Stimulated activated CD4-positive, alpha-beta T cell treated with anti-CD3 and anti-CD28 coated beads, Interleukin-4, amount 100 ng/mL, for 4 hours (primary cell): Measurements from ENCODE around the gene ARMCX6.
"Not testable (repeated sequence)": the region's sequence is repeated elsewhere in the genome, so short reads cannot be mapped to it uniquely, and the experiment has no call there.

Experiments used
- DNase-seq, 2 experiments: peaks; one replicate each; pipeline ENCODE4 v3.0.0-alpha.2; 2020

Gene ARMCX6

DNA sequence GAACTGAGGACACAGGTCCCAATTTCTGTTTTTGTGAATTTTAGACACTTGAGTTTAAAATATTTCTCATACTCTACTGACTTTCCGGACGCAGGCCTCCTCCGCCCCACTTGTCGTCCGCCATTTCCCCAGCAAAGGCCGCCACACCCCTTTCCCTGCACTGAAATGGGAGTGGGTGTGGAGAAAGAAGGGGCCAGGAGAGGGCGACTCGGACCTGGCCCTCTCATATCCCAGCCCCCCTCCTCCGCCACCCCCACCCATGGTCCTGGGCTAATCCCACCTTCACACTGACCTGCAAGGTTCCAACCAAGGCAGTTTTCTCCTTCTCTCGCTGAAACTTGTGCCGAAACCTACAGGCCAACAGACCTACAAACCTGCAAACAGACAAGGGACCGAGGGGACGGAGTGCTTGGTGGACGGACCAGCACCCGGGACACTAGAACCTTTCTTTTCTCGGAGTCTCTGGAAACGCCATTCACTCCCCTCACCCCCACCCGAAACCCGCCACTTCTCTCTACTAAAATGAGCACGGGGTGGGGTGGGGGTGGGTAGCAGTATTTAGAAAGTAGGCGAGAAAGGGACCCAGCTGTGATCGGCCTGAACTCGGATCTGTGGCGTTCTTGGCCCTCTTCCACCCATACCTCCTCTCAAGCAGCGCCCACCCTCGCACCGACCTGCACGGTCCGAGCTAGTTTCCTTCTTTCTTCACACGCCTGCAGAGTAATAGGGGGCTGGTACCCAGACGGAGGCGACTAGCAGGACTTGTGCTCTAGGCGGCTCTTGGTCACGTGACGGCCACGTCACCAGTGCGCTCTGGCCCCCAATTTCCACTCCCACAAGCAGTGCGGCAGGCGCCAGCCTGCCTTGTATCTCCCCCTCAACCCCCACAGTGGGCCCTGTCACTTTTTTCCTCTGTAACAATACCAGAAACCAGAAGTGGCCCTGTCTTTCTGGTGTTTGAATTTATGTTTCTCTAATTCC is at the start of gene ARMCX6:
TSS of gene ARMCX6 (minus strand) at position 790 of the 981 bp plus-strand sequence. CDS start 1,380 bp downstream, outside the sequence.
- peak; percentile 61 to 80 for DNase-seq

DNA sequence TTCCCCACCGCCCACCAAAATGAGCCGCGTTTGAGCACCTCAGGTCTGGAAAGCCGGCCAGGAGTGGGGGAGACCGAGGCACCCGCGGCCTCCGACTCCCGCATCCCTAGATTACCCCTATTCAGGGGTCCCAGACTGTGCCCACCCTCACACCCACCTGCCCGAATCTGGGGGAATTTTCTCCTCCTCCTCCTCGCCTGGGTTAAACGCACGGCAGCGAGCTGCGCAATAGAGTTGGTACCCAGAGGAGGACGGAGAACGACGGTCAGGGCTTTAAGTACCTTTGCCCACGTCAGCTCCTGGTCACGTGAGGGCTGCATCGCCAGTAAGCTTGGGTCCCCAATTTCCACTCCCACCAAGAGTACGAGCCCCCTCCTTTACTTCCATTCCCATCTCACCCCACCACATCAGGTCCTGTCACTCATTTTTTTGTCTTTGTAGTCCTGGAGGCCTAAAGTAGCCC is 41.8 kb upstream of the ARMCX6 start, which contains the start of gene ARMCX2:
TSS of gene ARMCX2 (minus strand) at position 250 of the 463 bp plus-strand sequence. CDS start 2,262 bp downstream, outside the sequence.
- DNase-seq, result no peak

DNA sequence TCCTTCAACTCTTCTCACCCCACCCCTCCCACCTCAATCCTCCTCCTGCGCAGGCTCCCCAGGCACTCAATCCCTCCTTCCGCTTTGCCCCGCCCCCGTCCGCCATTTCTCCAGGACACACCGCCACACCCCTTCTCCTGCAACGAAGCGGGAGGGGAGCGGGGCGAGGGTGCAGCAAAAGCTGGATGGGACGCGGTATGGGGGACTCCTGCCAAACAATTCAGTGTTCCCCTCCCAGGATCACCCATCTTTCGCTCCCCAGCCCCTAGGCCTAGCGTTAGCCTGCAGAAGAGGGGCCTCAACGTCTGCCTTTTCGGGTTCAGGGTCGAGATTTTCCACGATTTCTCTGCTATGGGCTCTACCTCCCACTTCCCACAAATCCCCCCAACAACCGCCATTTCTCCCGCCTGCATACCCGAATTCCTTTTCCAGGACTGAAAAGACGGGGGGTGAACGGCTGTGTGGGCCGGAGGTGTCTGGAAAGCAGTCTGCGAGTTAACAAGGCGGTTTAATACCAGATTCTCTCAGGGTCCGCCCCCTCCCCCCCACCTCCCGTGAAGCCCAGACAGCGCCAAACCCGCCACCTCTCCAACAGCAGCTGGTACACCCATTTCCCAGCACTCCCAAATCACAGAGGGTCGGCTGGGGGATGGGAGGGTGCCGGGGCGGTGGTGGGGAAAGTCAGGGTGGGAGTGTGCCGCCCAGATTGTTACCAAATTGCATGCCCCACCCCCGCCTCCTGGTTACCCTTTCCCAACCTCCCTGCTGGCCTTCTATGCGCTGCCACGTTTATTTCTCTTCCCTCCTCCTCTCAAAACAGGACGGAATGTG is 41.1 kb upstream of the ARMCX6 start:
- DNase-seq, result peak; percentile 43 to 52

DNA sequence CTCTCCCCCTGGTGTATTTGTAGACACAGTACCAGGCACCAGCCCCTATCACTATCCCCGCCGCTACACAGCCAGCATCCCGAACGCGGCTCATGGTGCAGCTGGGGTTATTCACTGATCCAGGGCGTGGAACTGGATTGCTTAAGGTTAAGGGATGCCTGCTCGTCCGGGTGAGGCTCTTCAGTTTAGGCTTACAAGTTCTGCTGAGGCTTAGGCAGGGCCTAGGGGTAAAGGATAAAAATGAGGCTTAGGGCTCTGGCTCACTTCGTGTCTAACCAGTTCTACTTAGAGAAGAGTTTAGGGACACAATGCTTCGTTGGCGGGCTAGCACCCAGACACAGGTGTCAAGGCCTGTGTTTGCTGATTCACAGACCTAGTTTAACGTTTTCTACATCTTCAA is 39.7 kb upstream of the ARMCX6 start:
- no peak for DNase-seq

DNA sequence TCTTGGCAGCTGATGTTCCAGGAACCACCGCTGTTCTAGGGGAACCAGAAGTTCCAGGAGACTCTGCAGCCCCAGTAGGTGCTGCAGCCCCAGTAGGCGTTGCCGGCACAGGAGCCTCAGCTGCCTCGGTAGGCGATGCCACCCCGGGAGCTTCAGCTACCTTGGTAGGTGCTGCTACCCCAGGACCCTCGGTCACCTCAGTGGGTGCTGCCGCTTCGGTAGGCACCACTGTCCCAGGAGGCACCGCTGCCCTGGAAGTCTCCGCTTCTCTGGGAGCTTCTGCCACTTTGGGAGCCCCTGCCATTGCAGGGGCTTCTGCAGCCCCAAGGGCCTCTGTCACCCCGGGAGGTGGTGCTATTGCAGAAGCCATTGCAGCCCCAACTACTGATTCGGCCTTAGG is 39.0 kb upstream of the ARMCX6 start:
- no peak for DNase-seq

DNA sequence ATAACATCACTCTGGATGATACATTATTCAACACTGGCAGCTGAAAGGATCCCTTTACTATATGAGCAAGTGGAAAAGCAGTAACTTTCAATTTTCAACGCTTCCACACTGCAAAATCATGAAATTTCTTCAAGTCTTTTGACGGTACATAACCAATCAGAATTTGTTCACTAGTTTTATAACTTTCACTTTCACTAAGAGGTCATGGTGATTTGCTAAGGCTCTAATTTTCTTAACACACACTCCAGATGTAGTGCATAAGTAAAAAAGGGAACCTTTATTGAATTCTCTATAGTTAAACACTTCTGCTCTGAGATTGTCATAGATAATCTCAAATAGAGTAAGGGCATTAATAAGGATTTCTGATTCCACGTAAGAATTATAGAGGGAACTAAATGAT is 37.7 kb upstream of the ARMCX6 start:
- DNase-seq, result no peak

DNA sequence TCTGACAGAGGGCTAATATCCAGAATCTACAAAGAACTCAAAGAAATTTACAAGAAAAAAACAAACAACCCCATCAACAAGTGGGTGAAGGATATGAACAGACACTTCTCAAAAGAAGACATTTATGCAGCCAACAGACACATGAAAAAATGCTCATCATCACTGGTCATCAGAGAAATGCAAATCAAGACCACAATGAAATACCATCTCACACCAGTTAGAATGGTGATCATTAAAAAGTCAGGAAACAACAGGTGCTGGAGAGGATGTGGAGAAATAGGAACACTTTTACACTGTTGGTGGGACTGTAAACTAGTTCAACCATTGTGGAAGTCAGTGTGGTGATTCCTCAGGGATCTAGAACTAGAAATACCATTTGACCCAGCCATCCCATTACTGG is 29.9 kb upstream of the ARMCX6 start:
- not testable (repeated sequence) for DNase-seq

DNA sequence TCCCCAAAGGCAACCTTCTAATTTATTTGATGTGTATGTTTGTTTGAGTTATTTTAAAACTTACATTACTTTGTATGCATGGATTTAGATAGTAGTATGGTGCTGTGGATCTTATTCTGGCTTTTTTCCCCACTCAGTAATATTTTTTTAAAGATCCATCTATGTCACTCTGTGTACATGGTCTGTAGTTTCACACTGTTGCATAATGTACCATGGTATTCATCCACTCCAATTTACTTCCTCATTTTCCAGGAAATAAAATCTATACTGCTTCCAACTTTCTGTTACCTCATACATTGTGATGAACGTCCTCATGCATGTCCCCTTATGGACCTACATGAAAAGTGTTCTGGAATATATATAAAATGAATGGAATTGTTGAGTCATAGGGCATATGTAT is 24.3 kb upstream of the ARMCX6 start:
- no peak for DNase-seq

DNA sequence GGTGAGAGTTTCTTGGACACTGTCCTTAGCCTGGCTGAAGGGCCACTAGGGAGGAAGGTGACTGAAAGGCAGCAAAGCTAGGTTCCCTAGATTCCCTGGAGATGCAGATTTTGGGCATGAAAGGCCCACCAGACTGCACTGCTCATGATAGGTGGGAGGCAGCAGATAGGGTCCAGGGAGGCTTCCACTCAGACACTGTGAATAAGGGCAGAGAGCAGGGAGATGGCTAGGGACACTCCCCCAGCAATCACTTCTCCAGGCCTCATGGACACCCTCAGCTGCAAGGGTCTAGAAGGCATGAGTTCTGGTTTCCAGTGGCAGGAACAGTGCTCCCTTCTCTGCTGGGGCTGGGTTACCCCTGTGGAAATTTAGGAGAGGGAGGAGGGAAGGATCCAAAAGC is 21.8 kb upstream of the ARMCX6 start:
- DNase-seq, result no peak

DNA sequence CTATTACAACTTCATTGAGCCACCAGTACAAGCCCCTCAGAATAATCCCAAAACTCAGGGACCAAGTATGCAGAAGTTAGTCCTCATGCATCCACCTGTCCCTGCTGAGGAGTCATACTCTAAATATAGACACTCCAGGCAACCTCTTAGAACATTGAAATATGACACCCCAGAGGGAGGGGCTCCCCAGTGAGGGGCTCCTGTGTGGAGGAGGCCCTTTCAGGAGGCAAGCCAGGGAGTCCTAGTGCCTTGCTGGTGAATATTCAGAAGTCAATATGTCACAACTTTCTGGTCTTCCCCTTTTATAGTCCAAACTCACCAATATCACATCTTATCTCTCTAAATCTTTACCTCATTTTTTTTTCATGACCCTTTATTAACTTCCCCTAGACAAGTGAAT is 1.6 kb upstream of the ARMCX6 start:
- no peak for DNase-seq

DNA sequence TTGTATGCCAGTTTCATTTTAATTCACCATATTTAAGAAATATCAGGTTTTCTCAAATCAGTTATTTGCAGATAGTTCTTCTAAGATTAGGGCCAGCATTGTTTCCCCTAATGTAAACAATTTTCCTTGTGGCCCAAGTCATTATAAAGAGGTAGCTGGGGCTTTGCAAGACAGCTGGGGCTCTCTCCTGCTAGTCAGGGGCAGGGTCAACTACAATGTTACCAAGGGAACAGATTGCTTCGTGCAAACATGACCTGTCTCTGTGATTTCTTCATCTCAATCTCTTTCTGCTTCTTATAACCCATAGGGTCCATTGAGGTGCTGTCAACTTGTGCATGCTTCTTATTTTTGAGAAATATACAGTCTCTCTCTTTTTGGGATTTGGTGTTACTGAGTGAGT is 12.1 kb downstream of the ARMCX6 start:
- DNase-seq, result no peak

DNA sequence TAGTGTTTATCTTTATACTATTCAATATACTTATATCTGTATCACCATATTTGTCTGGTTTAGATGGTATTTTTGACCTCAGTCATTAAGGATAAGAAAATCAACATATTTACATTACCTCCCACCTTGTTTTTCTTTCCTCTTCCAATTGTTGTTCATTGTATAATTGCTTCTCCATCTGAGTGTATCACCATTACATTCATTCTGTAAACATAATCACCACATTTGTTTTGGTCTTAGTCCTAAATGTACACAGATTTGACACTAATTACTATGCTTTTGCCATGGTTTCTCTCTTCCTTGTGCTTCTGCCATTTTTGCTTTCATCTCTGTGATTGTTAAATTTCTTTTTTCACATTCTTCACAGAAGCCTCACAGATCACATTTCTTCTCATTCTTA is 12.7 kb downstream of the ARMCX6 start:
- no peak for DNase-seq

DNA sequence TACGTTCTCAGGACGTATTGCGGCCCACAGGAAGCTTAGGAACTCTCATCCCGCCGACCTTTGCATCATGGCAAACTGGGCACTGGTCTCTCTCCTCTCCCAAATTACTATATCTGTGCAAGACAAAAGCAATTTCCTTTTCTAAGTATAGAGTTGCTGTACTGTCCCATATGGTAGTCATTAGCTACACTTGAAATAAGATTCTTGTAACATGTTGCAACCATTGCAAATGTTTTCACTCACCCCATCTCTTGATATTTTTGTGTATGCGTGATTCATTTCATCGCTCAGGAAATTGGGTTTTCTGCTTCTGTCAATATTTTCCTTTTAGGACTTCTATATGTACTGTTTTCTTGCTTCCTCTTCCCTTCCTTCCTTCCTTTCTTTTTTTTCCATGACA is 15.7 kb downstream of the ARMCX6 start:
- no peak for DNase-seq

DNA sequence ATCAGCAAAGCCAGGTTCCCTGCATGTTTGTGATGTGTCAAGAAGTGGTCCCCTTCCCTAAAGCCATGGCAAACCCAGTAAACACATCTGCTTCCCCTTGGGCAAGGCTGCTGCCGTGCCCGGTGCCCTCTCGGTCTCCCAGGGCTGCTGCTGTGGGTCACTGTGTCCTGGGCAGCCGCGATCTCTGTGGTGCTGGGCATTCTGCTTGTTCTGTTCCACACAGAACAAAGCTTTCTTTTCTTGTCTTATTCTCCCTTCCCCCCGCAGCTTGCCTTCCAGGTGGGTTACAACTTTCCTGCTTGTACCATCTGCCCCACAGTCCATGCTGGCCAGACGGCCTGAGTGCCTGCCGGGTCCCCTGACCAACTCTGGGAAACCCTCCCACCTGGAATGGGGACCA is 18.2 kb downstream of the ARMCX6 start:
- not testable (repeated sequence) for DNase-seq

DNA sequence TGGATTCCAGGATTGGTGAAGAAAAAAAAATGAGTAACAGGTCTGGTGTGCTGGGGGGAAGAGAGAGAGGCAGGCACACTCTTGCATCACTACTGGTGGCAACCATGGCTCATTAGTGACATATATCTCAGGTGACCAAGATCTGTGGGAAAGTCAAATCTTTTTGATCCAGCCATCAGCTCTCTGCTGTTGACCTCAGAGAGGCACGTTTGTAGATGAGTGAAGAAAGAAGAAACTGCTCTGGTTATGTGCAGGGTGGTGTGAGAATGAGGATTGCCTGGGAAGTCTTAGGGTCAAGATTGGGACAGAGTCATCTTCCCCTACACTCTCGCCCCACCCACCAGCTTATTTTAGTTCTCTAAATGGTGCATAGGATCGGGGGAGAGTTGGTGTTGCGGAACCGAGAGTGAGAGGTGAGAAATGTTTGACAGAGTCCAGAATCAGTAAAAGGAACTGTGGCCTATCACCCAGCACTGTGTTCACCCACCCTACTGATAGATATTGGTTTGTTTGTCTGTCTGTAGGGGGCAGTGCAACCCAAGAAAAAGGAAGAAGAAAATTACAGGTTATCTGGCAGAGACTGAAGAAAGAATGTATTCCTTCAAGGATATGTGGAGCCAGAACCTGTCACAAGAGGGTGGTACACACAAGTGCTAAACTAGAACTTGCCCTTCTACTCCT is 21.9 kb downstream of the ARMCX6 start:
- peak in 1 of 2 experiments; percentile 1 for DNase-seq
